NCI-H460 (cell line): Measurements from ENCODE around the gene ANKRD13B. TPM values are rescaled to one million over a fixed set of nuclear protein-coding genes. Genes with fewer than 3 reads are reported as not detected.

ENCODE experiments used
- DNase-seq: peaks from one replicate; pipeline ENCODE4 v3.0.0-alpha.2; 2016; ENCODE audit warnings: low read depth; ENCODE audit errors: extremely low read depth
- total RNA-seq: library from RNA; depleted of rRNA; stranded (reverse); fragments of >200 nt; shearing (Covaris generic); gene quantifications from 2 replicates; pipeline ENCODE4 v1.2.3, GENCODE V29; 2014

The ANKRD13B gene
- total RNA-seq, 1 experiment from 2014 or later, result 14.7 TPM

DNA sequence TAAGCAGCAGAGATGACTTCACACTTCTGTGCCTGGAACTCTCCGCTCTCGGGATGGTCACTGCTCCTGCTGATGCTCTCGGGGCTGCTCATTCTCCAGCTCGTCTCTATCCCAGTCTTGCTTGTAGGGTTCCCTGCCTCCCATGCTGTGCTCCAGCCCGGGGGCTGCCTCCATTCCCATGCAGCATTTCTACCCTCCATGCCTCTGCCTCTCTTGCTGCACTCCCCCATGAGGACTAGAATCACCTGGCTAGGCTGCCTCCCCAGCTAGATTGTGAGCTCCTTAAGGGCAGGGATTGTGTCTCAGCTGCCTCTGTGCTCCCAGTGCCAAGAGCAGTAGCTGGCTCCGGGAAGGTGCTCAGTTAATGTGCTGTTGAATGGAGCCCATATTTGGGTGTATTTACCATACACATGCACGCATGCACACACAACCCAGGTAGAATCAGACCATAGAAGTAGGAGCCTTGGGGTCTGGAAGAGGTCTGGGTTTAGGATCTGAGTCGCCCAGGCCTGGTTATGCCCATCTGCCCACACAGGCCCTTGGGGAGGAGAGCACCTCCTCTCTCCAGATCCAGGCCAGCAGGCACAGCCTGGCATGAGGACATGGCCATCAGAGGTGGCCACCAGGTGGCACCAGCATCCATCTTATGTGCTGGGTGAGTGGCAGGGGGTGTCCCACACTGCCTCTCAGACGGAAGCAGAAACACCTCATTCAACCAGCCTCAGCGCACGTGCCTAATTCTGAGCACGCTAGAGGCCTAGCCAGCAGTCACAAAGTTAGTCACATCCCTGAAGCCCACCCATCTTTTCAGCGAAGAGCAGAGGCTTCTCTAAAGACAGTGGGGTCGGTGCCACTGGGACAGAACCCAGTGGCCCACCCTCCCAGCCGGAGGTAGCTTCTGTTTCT, 12.8 kb upstream of the ANKRD13B start:
- peak; percentile 87 for DNase-seq

- no peak for DNase-seq
Observed at GRCh38 chr17:29581583-29582253, 11.2 kb upstream of the ANKRD13B start.

GRCh38 chr17:29582254-29582765, 10.6 kb upstream of the ANKRD13B start:
- DNase-seq, result no peak

GRCh38 chr17:29582772-29583171, 10.2 kb upstream of the ANKRD13B start:
- DNase-seq, result no peak

GRCh38 chr17:29583324-29584248, 9.3 kb upstream of the ANKRD13B start:
- no peak for DNase-seq

DNA sequence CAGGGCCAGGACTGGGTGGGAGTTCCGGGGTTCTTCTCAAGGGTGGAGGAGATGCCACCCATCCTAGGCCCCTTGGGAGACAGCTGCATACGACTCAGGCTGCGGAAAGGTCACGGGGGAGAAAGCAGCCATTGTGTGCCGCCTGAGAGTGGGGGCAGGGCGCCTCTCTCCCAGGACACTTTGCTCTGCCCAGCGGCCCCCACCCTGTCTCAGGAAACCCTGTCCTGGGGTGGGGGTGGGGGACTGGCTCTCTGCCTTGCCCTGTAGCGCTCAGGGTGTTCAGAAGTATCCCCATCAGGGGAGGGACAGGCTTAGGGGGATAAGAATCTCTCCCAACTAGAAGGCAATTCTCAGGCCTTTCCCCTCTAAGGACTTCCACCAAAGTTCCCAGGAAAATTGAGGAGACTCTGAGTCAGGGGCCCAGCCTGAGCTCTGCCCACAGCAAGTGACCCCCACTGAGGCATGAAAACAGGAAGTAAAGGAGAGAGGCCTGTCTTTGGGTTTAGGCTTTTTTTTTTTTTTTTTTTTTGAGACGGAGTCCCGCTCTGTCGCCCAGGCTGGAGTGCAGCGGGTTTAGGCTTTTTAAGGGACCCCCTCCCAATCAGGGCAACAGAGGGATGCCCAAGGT, 8.4 kb upstream of the ANKRD13B start:
- peak; percentile 38 for DNase-seq

GRCh38 chr17:29585080-29585751, 7.7 kb upstream of the ANKRD13B start:
- no peak for DNase-seq

- no peak for DNase-seq
Observed at GRCh38 chr17:29586676-29587469, 6.1 kb upstream of the ANKRD13B start.

GRCh38 chr17:29587591-29587990, 5.3 kb upstream of the ANKRD13B start:
- no peak for DNase-seq

DNA sequence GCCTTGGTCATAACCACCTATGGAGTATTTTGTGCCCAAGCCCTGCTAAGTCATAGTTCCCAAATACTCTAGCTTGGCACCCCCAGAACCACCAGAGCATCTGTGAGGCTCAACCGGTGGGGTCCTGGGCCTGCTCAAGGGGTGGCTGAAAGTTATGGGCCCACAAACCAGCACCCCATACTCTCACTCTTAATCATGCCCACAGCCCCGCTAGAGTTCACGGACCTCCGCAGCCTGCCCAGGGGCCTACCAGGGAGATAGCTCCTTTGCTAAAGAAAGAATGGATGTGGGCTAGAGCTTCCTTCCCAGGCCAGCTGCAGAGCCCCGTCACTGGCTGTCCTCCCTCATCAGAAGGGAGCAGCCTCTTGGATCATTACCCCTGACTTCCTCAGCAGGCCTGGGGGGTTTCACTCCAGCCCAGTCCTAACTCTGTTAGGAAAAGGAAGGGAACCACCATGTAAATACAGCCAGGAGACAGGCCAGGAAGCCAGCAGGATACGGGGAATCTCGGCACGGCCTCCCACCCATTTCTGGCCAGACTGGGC, 4.8 kb upstream of the ANKRD13B start:
- no peak for DNase-seq

DNA sequence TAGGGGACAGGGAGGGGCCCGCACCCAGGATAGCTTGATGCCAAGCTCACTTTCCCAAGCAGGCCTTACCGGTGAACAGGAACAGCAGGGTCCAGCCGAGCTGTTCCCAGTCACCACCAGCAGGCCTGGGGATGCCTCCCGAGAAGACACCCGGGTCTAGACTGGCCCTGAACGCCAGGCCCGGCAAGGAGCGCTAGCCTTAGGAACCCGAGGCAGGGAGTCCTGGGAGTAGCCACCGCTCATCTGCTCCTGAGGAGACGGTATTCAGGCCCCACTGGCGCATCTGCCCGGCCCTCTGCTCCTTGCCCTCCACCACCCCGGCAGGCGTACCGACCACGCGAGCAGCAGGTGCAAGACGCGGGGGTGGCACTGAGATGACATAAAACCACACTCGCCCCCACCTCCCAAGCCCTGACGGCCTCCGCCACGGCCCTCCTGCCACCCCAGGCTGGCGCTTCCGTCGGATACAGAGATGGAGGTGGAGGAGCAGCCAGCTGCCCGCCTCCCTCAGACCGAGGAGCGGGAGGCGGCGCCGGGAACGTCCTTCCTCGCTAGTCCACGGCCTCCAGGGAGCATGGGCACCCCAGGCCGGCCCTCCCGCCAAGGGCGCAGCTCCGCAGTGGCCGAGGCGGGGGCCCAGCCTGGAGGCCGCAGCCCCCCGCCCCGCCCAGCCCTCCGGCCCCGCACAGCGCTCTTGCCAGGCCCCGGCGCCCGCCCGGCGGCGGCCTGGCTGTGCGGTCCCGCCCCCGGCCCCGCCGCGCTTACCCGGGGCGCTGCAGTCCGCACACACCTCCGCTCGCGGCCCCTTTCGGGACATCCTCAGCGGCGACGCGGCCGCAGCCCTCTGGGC, 4.1 kb upstream of the ANKRD13B start:
- no peak for DNase-seq

DNA sequence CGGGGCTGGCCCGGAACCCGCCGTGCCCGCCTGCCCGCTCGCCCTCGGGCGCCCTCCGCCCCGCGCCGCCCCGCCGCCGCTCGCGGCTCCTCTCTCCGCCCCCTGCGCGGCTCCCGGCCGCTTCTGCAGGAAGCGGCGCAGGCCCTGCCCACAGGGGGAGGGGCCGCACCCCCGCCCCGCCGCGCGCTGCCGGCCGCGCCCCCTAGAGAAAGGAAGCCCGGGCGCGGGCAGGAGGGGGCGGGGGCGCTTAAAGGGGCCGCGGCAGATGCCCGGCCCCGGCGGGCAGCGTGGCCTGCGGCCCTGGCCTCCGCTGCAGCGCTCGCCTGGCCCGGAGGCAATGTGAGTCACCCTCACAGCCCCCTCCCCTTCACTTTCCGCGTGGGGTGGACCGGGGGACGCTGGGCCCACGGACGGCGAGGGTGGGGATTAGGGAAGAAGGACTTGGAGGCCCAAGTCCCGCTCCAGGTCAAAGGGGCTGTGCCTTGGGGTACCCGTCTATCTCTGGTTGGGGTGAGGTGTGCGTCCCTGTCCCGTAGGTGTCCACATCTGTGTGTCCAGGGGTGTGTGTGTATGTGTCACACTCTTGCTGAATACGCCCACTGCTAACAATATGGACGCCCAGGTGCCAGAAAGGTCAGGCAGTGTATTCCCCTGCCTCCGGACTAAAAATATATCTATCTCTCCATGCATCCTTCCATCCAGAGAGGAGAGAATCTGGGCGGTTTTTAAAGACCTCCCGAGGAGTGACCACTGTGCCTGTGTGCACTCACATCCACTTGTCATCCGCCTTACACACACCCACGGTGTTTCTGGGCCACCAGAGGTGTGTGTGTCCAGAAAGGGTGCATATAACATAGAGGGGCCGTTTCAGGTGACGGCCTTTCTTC, 3.2 kb upstream of the ANKRD13B start, which contains the start of gene GIT1:
TSS of gene GIT1 (minus strand) at position 125 of the 887 bp plus-strand sequence. CDS start 270 bp downstream, outside the sequence.
- peak; percentile 81 for DNase-seq

- no peak for DNase-seq
Observed at GRCh38 chr17:29590411-29591145, 2.4 kb upstream of the ANKRD13B start.

GRCh38 chr17:29591146-29591736, 1.7 kb upstream of the ANKRD13B start:
- DNase-seq, result no peak
